ENCODE measurements around the gene NANS.

The NANS gene

GRCh38 chr9:98010445-98010844 lies 46.1 kb upstream of the NANS start:
- Histone ChIP-seq H3K4me3 (replicated peaks; ENCODE audit: low read depth, low read length) (no peak overlapping the region), H3K27me3 (replicated peaks; ENCODE audit: control insufficient read depth, insufficient read depth, low read length) (no peaks in the 10 kb centered on the region), H3K36me3 (ENCODE audit: control insufficient read depth, insufficient read depth, low read length) (peaks cover 42% of the 10 kb centered on the region)
- TF ChIP-seq CTCF (IDR thresholded peaks at IDR 0.05; ENCODE audit: insufficient read depth, low read length, poor library complexity, severe bottlenecking), result no peak
- no peak for DNase-seq (ENCODE audit: extremely low read depth, insufficient read length)

- no peak for TF ChIP-seq CTCF (IDR thresholded peaks at IDR 0.05; ENCODE audit: insufficient read depth, low read length, poor library complexity, severe bottlenecking)
- no peak for DNase-seq (ENCODE audit: extremely low read depth, insufficient read length)
- H3K27me3 ChIP-seq (replicated peaks; ENCODE audit: control insufficient read depth, insufficient read depth, low read length), result no peaks in the 10 kb centered on the region
- no peak overlapping the region for H3K4me3 ChIP-seq (replicated peaks; ENCODE audit: low read depth, low read length)
- H3K36me3 ChIP-seq (ENCODE audit: control insufficient read depth, insufficient read depth, low read length), result peaks cover 38% of the 10 kb centered on the region
Observed at GRCh38 chr9:98011122-98011521, 45.4 kb upstream of the NANS start.

GRCh38 chr9:98016137-98016680 lies 40.3 kb upstream of the NANS start:
- no peaks in the 10 kb centered on the region for H3K27me3 ChIP-seq (replicated peaks; ENCODE audit: control insufficient read depth, insufficient read depth, low read length)
- TF ChIP-seq CTCF (IDR thresholded peaks at IDR 0.05; ENCODE audit: insufficient read depth, low read length, poor library complexity, severe bottlenecking), result no peak
- H3K36me3 ChIP-seq (ENCODE audit: control insufficient read depth, insufficient read depth, low read length), result peaks cover 27% of the 10 kb centered on the region
- no peak overlapping the region for H3K4me3 ChIP-seq (replicated peaks; ENCODE audit: low read depth, low read length)
- no peak for DNase-seq (ENCODE audit: extremely low read depth, insufficient read length)

- no peak for TF ChIP-seq CTCF (IDR thresholded peaks at IDR 0.05; ENCODE audit: insufficient read depth, low read length, poor library complexity, severe bottlenecking)
- peaks cover 26% of the 10 kb centered on the region for H3K36me3 ChIP-seq (ENCODE audit: control insufficient read depth, insufficient read depth, low read length)
Observed at GRCh38 chr9:98017306-98017705, 39.2 kb upstream of the NANS start.

DNA sequence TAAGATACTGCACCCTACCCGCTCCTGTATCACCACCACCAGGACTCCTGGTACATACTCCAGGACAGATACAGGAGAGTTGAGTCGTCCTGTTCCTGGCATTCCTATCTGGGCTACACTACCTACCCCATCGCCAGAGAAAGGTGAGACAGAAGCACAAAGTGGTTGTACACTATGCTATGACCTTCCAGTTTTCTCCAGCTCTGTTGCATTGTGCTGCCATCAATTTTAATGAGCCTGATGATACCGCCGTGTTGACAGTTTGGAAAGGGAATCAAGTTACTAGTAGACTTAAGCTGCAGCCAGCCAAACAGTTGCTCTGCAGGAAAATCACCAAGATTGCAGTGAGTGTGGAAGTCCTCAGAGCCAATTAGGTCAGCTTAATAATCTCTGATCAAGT lies 38.2 kb upstream of the NANS start:
- peaks cover 24% of the 10 kb centered on the region for H3K36me3 ChIP-seq (ENCODE audit: control insufficient read depth, insufficient read depth, low read length)

More at GRCh38 chr9:98017306-98017705, 39.2 kb upstream of the NANS start:
- Histone ChIP-seq H3K27me3 (replicated peaks; ENCODE audit: control insufficient read depth, insufficient read depth, low read length) (no peaks in the 10 kb centered on the region), H3K4me3 (replicated peaks; ENCODE audit: low read depth, low read length) (no peak overlapping the region)
- no peak for DNase-seq (ENCODE audit: extremely low read depth, insufficient read length)

More for the DNA sequence above, 38.2 kb upstream of the NANS start:
- Histone ChIP-seq H3K27me3 (replicated peaks; ENCODE audit: control insufficient read depth, insufficient read depth, low read length) (no peaks in the 10 kb centered on the region), H3K4me3 (replicated peaks; ENCODE audit: low read depth, low read length) (no peak overlapping the region)
- DNase-seq (ENCODE audit: extremely low read depth, insufficient read length), result no peak
- TF ChIP-seq CTCF (IDR thresholded peaks at IDR 0.05; ENCODE audit: insufficient read depth, low read length, poor library complexity, severe bottlenecking), result no peak

Measured in GM06990 (cell line).